OCI-LY7 (cell line): ENCODE data around the gene KLHL41. TPM values are rescaled to one million over a fixed set of nuclear protein-coding genes. Genes with fewer than 3 reads are reported as not detected.
A peak's percentile ranks its signal among the peaks of the same experiment; 100 is the strongest.

ENCODE experiments used
- BruUV-seq: library from RNA; stranded (reverse); fragments of 400-500 nt; replicated peaks from 2 replicates; lab custom pipeline; 2021; lab: Mats Ljungman, UMichigan
- CTCF ChIA-PET: fragments of 300-600 bp; sonication (Branson Sonifier 250); formaldehyde crosslinking; loops from one replicate; lab custom pipeline; 2022; ENCODE audit warnings: antibody characterized with exemption; ENCODE audit not compliant: unreplicated experiment; lab: Charles Lee
- POLR2A ChIA-PET: fragments of 300-600 bp; sonication (Branson Sonifier 250); formaldehyde crosslinking; loops from one replicate; lab custom pipeline; 2022; ENCODE audit warnings: antibody characterized with exemption; lab: Charles Lee
- DNase-seq: peaks from one replicate; pipeline ENCODE4 v3.0.0-alpha.2; 2015; ENCODE audit warnings: low spot score
- H2AFZ ChIP-seq: fragments of 200-600 bp; sonication (generic), shearing (Covaris generic); 2 replicates; pipeline ENCODE4 v1.6.1; 2014; ENCODE audit warnings: mild to moderate bottlenecking, antibody characterized with exemption, low read length, moderate library complexity
- H3K27ac ChIP-seq: fragments of 200-600 bp; sonication (generic); 2 replicates; pipeline ENCODE4 v1.5.1; 2014; ENCODE audit warnings: mixed run types, low read depth, mild to moderate bottlenecking, moderate library complexity, low read length, inconsistent platforms; ENCODE audit not compliant: poor library complexity, severe bottlenecking
- H3K36me3 ChIP-seq: fragments of 200-600 bp; sonication (generic); 2 replicates; pipeline ENCODE4 v1.6.1; 2014; ENCODE audit warnings: mild to moderate bottlenecking, antibody characterized with exemption, low read length, moderate library complexity, mixed read lengths; ENCODE audit not compliant: insufficient read depth
- H3K4me1 ChIP-seq: fragments of 200-600 bp; sonication (generic); 2 replicates; pipeline ENCODE4 v1.5.1; 2014; ENCODE audit warnings: mild to moderate bottlenecking, low read length; ENCODE audit not compliant: insufficient read depth, poor library complexity, severe bottlenecking
- H3K4me2 ChIP-seq: fragments of 200-600 bp; sonication (generic); 2 replicates; pipeline ENCODE4 v1.6.1; 2014; ENCODE audit warnings: mild to moderate bottlenecking, low read length
- H3K4me3 ChIP-seq: fragments of 200-600 bp; sonication (generic); 2 replicates; pipeline ENCODE4 v1.5.1; 2014; ENCODE audit warnings: mild to moderate bottlenecking, low read depth, low read length; ENCODE audit not compliant: poor library complexity, severe bottlenecking
- H3K79me2 ChIP-seq: fragments of 200-600 bp; sonication (generic); 2 replicates; pipeline ENCODE4 v1.6.1; 2016; ENCODE audit warnings: low read depth, mild to moderate bottlenecking, low read length, moderate library complexity, mixed read lengths; ENCODE audit not compliant: insufficient read depth
- H3K9me2 ChIP-seq: fragments of 200-600 bp; sonication (generic); 2 replicates; pipeline ENCODE4 v1.6.1; 2016; ENCODE audit warnings: mild to moderate bottlenecking, low read length, mixed read lengths; ENCODE audit not compliant: insufficient read depth
- H3K9me3 ChIP-seq: fragments of 200-600 bp; sonication (generic); 2 replicates; pipeline ENCODE4 v1.6.1; 2014; ENCODE audit warnings: mild to moderate bottlenecking, mixed run types, low read length, mixed read lengths
- H4K20me1 ChIP-seq: fragments of 200-600 bp; sonication (generic); 2 replicates; pipeline ENCODE4 v1.6.1; 2014; ENCODE audit warnings: mild to moderate bottlenecking, antibody characterized with exemption, low read length, moderate library complexity, mixed read lengths; ENCODE audit not compliant: insufficient read depth
- CTCF ChIP-seq: fragments of 200-600 bp; sonication (generic); conservative IDR thresholded peaks from 2 replicates; pipeline ENCODE4 v1.5.1; 2014; ENCODE audit warnings: mild to moderate bottlenecking, antibody characterized with exemption, low read length, moderate library complexity, mixed read lengths
- EZH2phosphoT487 ChIP-seq: fragments of 200-600 bp; sonication (generic); IDR thresholded peaks from 2 replicates; pipeline ENCODE4 v1.6.1; 2018; ENCODE audit warnings: low read depth, borderline replicate concordance, mild to moderate bottlenecking, mixed run types, antibody characterized with exemption, low read length, moderate library complexity, mixed read lengths
- intact Hi-C: fragments of 100-400 bp; cut with micrococcal nuclease; formaldehyde crosslinking; loops from one replicate; pipeline ENCODE4 v1.10.0; 2022; ENCODE audit not compliant: unreplicated experiment
- total RNA-seq, 2 experiments: library from RNA; depleted of rRNA in 1 of 2; stranded (reverse); fragments of >200 nt in 1 of 2; shearing (Covaris generic) in 1 of 2; gene quantifications; 2 replicates each; pipeline ENCODE4 v1.2.3, GENCODE V29; 2014 to 2022

The KLHL41 gene
- total RNA-seq, 2 experiments from 2014 or later = not detected

GRCh38 chr2:169479257-169480078 is 30.0 kb upstream of the KLHL41 start, which contains the start of gene BBS5:
BBS5 (plus strand) TSS chr2:169479494; CDS start chr2:169479554, 60 bp downstream.
- BruUV-seq = no TSS peak
- Histone ChIP-seq H4K20me1 (no peaks in the 10 kb centered on the region), H2AFZ (peak within 1 kb of the TSS; percentile 81; the same call in 1 of the 2 replicates), H3K9me3 (no peaks in the 10 kb centered on the region), H3K4me2 (peak within 1 kb of the TSS; percentile 60), H3K4me3 (peak within 1 kb of the TSS; percentile 66), H3K79me2 (no peaks in the 10 kb centered on the region), H3K36me3 (no peaks in the 10 kb centered on the region), H3K4me1 (peaks cover 4% of the 10 kb centered on the region), H3K9me2 (no peaks in the 10 kb centered on the region), H3K27ac (no peak within 1 kb of the TSS)
- ChIA-PET POLR2A (interaction anchor here (0.5 to 1.0 kb wide), 4 partner anchors 9 to 672 kb away, joined by 3 to 4 read pairs (median 3); no protein-coding TSS in a partner anchor), CTCF (no interaction called here)
- TF ChIP-seq EZH2phosphoT487 = no peak
- peak; percentile 57 for TF ChIP-seq CTCF
- intact Hi-C loops = no loop called here
- DNase-seq = peak; percentile 51

GRCh38 chr2:169480079-169480465 is 29.4 kb upstream of the KLHL41 start:
- no peak overlapping the region for H3K27ac ChIP-seq

More at GRCh38 chr2:169480079-169480465, 29.4 kb upstream of the KLHL41 start:
- no peaks in the 10 kb centered on the region for H3K9me3 ChIP-seq
- no TSS peak for BruUV-seq
- POLR2A ChIA-PET = interaction anchor here (0.5 to 1.0 kb wide), 3 partner anchors 8 to 15 kb away, joined by 3 to 4 read pairs (median 3); no protein-coding TSS in a partner anchor
- H3K9me2 ChIP-seq = no peaks in the 10 kb centered on the region
- no peaks in the 10 kb centered on the region for H4K20me1 ChIP-seq
- peaks cover 4% of the 10 kb centered on the region for H3K4me1 ChIP-seq
- H3K4me2 ChIP-seq = peak overlapping the region; percentile 60
- TF ChIP-seq EZH2phosphoT487 (no peak), CTCF (no peak)
- intact Hi-C loops = no loop called here
- no peak for DNase-seq
- CTCF ChIA-PET = interaction anchor here (1.1 kb wide), 1 partner anchor 11 kb away, joined by 3 read pairs; no protein-coding TSS in a partner anchor
- no peaks in the 10 kb centered on the region for H3K36me3 ChIP-seq
- H3K4me3 ChIP-seq = peak overlapping the region; percentile 66
- no peaks in the 10 kb centered on the region for H3K79me2 ChIP-seq
- H2AFZ ChIP-seq = peak overlapping the region; percentile 81; the same call in 1 of the 2 replicates
